Stimulated activated CD8-positive, alpha-beta memory T cell treated with anti-CD3 and anti-CD28 coated beads, Interleukin-15, amount 100 ng/mL, for 48 hours (primary cell): ENCODE measurements around the gene INTS1.

Experiments
- DNase-seq, 2 donors: peaks; one replicate each; pipeline ENCODE4 v3.0.0-alpha.2; 2020; ENCODE audit warnings: low read depth in 2 of 2

Gene INTS1, protein sequence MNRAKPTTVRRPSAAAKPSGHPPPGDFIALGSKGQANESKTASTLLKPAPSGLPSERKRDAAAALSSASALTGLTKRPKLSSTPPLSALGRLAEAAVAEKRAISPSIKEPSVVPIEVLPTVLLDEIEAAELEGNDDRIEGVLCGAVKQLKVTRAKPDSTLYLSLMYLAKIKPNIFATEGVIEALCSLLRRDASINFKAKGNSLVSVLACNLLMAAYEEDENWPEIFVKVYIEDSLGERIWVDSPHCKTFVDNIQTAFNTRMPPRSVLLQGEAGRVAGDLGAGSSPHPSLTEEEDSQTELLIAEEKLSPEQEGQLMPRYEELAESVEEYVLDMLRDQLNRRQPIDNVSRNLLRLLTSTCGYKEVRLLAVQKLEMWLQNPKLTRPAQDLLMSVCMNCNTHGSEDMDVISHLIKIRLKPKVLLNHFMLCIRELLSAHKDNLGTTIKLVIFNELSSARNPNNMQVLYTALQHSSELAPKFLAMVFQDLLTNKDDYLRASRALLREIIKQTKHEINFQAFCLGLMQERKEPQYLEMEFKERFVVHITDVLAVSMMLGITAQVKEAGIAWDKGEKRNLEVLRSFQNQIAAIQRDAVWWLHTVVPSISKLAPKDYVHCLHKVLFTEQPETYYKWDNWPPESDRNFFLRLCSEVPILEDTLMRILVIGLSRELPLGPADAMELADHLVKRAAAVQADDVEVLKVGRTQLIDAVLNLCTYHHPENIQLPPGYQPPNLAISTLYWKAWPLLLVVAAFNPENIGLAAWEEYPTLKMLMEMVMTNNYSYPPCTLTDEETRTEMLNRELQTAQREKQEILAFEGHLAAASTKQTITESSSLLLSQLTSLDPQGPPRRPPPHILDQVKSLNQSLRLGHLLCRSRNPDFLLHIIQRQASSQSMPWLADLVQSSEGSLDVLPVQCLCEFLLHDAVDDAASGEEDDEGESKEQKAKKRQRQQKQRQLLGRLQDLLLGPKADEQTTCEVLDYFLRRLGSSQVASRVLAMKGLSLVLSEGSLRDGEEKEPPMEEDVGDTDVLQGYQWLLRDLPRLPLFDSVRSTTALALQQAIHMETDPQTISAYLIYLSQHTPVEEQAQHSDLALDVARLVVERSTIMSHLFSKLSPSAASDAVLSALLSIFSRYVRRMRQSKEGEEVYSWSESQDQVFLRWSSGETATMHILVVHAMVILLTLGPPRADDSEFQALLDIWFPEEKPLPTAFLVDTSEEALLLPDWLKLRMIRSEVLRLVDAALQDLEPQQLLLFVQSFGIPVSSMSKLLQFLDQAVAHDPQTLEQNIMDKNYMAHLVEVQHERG (N-terminal part only)

DNA sequence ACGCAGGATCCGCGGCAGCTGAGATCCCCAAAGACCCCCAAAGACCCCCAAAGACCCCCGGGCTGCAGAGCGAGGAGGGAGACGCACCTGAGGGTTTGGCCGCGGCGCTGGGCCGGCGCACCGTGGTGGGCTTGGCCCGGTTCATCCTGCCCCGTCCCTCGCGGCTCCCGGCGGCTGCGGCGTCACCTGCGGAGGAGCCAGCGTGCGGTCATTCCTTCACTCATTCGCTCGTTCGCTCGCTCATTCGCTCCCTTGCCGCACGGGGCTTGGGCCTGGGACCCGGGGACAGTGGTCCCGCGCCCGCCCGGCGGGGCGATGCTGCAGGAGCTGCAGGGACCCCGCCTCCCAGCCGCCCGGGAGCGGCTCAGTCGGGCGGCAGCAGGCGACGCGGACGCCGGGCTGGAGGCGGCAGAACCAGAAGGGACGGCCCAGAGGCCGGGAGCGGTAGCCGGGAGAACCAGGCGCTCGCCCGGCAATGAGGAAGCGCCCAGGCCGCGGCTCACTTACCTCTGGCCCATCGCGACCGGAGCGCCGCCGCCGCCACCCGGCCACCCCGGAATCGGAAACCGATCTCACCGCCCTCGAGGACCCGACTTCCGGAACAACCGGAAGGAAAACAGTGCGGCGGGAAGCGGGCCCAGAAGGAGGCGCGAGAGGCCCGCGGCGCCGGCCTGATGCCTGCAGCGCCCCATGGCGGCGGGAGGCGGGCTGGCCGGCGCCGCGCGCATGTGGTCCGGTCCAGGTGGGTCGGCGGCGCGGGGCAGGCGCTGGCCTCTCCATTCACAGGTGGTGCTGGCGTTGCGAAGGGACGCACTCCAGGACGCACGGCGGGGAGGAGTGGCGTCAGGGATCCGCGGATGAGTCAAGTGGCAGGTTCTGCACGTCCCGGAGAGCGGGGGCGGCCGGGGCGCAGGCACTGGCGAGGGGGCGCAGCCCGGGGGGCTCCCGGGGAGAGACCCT, at the start of gene INTS1:
Gene INTS1 (minus strand): TSS at position 574 of the 960 bp plus-strand sequence. CDS start 429 bp downstream, at position 145.
- DNase-seq, result peak; percentile 83 to 91

DNA sequence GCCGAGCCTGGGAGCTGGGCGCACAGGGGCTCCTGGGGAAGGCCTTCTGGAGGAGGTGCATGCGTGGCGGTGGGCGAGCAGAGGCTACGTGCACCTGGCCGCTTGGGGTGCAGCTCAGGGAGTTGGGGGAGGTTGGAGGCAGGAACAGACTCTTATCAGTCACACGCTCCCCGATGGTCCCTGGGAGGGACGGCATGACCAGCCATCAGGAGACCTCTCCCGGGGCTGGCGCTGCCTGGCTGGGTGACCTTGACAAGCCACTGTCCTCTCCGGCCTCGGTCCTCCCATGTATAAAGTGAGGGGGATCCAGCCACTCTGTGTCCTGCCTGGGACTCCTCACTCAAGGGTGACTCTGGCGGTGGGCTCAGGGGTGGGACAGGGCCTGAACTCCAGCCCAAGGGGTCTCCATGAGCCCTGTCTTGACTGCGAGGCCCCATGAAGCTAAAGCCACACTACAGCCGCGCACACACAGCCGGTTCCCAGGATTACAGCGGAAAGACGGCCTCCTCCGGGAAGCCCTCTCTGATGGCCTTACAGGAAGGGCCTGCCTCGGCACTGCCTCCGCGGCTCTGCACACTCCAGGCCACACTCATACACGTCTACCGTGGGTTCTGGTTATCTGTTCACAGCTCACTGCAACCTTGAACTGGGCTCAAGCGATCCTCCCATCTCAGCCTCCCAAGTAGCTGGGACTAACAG, 49.5 kb upstream of the INTS1 start:
- no peak for DNase-seq

DNA sequence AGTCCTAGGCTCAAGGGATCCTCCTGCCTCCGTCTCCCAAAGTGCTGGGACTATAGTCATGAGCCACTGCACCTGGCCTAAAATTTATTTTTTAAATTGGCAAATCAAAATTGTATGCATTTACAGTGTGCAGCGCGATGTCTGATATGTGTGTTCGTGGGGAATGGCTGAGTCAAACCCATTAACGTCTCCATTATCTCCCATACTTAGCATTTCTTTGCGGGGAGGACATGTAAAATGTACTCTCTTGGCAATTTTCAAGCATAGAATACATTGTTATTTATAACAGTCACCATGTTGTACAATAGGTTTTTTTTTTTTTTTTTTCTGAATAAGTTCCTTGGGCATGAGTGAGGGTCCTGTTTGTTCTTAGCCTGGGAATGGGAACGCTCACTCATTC, 48.0 kb upstream of the INTS1 start:
- DNase-seq, result no peak

DNA sequence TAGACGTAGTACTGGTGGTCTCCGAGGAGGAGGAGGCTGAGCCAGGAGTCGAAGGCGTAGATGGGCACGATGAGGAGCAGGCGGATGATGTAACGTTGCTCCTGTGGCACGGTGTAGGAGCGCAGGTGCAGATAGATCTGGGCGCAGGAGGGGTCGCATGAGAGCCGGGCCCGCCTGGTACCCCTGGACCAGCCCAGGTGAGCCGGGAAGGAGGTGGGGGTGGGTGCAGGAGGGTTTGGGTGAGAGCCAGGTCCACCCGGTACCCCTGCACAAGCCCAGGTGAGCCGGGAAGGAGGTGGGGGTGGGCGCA, 46.6 kb upstream of the INTS1 start:
- no peak for DNase-seq

DNA sequence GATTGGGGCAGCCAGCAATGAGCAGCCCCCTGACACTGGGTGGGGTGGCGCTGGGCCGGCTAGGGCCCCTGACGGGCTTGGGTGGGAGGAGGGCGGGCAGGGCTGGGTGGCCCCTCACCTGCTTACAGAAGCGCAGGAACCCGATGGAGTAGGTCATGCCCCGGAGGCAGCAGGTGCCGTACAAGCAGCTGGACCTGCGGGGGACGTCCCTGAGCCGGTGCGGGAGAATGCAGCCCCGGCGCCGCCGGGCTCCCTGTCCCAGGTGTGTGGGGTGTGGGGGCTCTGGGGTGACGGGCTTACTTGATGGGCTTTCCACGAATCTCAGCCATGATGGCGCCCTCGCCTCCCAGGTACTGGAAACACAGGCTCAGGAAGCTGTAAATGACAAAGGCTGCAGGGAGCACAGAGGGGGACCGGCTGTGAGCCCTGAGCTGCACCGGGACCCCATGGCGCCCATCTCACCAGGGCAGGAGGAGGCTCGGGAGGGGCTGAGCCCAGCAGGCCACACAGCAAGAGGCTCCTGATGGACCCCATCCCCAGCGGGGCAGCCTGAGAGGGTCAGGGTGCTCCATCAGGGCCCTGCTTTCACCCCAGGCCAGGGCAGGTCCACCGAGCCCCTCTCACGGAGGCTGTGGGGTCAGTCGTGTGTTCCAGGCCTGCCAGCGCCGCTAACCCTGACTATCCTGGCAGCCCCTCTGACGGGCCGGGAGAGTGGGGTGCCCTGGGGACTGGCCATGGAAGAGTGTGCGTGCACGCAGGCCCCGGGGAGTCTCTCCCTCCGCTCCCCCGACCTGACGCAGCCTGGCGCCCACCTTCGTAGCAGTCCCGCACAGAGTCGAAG, 46.0 kb upstream of the INTS1 start:
- DNase-seq, result no peak

DNA sequence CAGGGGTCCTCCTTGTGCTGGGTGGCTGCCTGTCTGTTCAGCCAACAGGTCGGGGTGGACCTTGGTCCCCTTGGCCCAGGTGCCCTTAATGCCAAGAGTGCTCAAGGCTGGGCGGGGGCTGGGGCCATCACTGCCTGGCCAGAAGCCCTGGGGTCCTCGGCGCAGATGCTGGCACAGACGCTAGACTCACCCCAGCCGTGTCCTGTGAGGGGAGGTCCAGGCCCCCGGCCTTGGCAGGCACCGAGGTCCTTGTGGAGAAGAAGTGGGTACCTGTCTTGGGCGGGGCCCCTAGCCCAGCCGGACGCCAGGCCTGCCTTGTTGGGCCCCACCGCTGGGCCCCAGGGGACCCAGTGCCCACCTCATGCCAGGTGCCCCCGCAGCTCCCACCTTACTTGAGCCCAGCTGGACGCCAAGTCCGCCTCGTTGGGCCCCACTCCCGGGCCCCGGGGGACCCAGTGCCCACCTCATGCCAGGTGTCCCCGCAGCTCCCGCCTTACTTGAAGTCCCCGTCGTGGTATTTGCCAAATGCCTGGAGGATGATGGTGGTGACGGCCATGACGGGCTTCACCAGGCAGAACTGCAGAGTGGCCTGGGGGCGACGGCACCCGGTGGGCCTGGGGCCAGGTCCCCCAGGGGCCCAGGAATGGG, 45.3 kb upstream of the INTS1 start:
- no peak for DNase-seq

DNA sequence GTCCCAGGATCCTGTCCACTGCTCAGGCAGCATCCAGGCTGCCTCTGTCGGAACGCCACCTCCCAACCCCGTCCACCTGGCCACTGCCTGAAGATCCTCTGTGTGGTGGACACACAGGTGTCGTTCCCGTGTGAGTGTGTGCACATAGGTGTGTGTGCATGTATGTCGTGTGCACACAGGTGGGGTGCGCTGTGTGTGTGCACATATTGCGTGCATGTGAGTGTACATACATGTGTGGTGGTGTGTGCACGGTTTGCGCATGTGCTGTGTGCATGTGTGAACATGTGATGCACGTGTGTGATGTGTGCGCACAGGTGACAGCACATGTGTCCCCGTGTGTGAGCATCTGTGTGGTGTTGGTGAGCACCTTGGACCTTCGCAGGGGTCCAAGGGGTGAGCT, 44.8 kb upstream of the INTS1 start:
- no peak for DNase-seq

DNA sequence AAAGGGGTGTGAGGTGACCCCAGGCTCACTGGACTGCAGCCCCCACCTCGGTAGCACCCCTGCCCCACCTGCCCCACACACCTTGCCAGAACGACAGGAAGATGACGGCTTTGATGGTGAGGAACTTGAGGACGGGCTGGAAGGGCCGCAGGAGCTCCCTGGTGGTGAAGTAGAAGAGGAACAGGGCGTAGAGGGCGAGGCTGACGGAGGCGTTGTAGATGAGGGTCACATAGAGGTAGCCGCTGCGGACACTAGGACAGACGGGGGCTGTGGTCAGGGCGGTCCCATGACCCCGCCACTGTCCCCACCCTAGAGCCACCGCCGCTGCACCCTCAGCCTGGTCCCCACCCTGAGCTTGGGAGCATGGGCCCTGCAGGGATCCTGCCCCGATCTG, 44.2 kb upstream of the INTS1 start:
- no peak for DNase-seq

DNA sequence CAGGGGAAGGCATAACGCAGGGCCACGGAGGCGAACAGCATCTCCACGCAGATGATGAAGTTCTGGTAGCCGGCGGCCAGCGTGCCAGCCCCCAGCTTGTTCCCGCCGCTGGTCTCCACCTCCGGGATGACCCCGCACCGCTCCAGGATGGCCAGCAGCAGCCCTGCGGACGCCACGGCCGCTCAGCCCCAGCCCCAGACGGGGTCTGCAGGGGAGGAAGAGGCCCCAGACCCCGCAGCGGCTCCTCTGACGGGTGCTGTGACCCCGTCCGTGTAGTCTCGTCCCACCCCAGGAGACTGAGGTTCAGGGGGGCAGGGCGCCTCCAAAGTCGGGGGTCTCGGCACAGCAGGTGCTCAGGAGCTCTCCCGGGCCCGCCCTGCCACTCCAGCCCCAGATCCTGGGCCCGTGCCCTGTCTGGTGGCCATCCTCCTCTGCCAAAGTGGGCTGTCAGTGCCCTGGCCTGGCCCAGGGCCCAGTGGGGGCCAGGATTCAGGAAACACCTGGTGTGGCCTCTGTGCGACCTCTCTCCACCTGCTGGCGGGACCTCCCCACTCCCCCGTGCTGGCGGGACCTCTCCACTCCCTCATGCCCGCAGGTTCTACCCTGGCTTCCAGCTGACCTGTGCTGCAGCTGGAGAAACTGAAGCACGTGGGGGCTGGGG, 43.7 kb upstream of the INTS1 start:
- DNase-seq, result no peak

DNA sequence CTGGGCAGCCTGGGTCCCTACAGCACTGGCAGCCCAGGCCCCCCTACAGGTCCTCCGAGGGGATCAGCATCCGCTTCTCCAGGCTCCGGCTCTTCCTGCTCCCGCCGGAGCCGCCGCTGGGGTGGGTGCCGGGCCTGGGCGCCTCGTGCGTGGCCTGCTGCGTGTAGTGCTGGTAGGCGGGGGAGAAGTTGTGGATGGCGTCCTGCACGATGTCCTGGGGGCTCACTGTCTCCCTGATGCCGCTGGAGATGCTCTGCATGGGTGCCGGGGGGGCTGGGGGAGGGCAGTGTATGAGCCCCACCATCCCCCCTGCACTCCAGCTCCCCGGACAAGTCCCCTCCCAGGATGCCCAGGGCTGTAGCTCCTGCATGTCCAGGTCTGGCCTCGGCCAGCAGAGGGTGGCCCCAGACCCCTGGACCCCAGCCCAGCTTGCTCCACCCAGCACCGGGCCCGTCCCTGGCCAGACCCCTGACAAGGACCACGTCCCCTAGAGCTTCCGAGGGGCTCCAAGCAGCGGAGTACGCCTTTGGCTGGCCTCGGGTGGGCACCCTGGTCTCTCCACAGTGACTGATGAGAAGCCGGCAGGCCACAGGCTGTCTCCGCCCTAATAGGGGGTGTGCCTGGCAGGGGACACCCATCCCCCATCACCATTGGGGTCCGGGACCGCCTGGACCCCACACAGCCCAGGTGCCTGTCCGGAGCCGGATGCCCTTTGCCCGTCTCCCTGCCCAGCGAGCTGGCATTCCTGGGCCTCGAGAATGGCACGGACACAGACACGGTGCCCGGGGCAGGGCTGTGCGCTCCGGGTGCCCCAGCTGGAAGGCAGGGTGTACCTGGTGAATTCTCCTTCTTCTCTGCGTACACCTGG, 43.0 kb upstream of the INTS1 start:
- DNase-seq, result no peak

DNA sequence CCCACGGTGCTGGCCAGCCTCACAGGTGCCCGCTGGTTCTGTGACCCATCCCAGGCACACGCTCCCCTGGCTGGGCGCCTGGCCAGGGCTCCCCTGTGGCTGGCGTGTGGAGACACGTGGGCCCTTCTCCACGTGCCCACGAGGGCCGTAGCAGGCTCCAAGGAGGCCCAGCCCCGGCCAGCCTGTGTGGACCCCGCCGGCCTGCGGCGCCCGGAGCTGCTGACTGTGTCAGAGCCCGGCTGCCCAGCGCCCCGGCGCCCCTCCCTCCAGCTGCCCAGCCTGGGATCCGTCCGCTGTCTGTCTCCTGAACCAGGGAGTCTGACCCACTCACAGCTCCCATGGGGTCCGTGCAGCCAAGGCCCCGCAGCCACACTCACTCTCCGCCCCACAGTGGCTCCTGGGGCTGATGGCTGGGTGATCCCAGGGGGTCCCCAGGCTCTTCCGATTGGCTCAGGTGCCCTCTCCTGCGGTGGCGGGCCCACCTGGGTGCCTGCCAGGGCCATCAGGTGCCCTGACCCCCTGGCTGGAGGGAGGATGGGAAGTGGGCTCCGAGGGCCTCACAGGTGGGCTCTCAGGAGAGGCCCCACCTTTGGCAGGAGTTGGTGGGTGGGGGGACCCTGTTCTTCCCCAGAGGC, 42.2 kb upstream of the INTS1 start:
- no peak for DNase-seq

DNA sequence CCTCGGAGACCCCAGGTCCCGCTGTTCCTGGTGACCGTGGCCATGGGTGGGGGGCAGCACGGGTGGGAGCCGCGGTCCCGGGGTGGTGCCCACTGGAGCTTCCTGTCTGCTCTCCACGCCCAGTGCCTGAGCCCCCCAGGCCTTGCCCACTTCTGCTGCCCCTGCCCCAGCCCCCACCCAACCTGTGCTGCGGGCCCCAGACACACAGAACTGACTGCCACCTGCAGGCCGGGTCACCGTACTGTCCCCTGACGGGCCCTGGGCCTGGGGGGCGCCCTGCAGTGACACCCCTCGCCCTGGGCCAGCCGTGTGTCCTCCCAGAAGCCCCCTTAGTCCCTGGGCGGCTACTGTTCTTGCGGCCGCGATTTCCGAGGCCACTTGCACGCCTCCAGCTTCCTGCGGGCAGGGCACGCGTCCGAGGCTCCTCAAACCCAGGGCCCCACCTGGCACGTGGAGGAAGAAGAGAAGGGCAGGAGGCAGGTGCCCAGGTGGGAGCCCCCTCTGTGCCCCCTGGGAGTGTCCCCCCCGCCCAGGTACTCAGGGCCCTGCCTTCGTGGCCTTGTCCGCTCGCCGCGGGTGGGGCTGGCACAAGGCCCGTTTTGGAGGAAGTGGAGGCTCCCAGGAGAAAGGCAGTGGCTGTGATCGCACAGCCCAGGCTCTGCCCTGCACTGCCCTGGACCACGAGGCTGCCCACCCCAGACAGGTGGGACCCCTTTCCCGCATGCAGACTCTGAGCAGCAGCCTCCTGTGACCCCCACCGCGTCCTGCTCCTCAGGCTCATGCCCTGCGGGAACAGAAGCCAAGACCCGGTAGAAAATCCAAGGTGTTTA, 41.4 kb upstream of the INTS1 start:
- no peak for DNase-seq

DNA sequence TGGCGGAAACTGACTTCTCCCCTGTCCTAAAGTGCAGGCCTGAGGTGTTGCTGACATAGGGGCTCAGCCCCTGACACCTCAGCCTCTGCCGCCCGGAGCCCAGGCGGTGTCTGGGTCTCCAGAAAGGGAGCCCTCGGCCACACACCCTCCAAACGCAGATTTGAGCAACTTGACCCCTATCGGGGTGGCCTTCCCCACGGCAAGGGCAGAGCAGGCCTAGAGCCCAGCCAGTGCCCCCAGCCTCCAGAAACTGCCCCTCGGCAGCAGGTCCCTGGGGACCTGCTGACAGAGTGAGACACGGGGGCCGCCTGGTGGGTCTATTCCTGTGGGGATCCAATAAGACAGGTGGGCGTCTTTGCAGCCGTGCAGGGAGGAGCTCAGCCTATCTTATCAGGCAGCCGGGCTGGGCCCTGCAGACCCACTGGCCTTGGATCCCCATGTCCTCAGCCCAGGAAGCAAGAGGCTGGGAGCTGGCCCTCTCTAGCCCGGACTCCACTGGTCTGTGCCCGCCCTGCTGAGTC, 40.8 kb upstream of the INTS1 start:
- DNase-seq, result no peak

DNA sequence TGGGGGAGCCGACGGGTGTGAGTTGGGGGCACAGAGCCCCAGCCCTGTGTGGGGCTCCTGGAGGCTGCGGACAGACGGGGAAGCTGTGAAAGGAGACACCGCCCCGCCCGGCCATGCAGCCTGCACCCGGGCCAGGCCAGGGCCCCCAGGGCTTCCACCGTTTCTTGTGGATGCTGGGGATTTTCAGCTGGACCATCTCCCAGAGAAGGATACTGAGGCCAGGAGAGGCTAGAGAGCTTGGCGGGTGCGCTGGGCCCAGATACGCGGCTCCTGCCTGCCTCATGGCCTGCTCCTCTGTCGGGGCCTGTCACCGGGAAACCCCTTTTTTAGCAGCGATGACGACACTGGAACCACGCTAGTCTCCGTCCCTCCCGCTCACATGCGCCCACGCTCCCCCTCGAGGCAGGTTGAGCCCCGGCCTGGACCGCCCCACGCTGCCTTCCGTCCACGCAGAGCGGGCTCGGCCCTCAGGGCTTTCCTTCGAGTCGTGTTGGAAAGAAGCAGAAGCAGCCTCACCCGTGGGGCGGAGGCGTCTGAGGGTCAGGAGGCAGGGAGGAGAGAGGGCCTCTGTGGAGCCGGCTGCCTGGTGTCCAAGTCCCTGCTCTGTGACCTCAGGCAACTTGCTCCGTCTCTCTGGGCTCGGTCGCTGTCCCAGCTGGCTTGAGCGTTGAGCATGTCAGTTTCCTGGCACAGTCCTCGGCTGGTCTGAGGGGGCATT, 40.1 kb upstream of the INTS1 start:
- DNase-seq, result no peak

DNA sequence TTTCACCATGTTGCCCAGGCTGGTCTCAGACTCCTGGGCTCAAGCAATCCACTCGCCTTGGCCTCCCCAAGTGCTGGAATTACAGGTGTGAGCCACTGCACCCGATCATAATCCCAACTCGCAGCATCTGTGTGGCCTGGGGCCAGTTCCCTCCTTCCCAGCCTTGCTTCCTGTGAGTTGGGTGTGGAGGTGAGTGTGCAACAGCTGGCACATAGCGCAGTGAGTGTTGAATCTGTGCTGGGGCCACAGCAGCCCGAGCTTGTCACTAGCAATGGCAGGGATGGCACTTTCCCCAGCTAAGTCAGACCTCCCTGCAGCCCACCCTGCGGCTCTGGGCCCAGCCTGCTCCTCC, 39.6 kb upstream of the INTS1 start:
- no peak for DNase-seq
